Keratinocyte (primary cell): Measurements from ENCODE around the gene SYT1.

Experiments
- EZH2 ChIP-seq: IDR thresholded peaks from one replicate; pipeline ENCODE4 v1.6.1; 2012; ENCODE audit warnings: inconsistent platforms, mild to moderate bottlenecking, low read length, moderate library complexity
- TF ChIP-seq, protein P1 (sequence below), 3 experiments: IDR thresholded peaks in 1 of 3; conservative IDR thresholded peaks in 1 of 3; optimal IDR thresholded peaks in 1 of 3; 2 replicates in 2 of 3; 3 replicates in 1 of 3; pipeline versions ENCODE3 to v1.5.1; 2011; ENCODE audit warnings: low read length in 3 of 3, mild to moderate bottlenecking in 3 of 3, moderate library complexity in 2 of 3, control low read depth in 1 of 3, inconsistent platforms in 1 of 3; ENCODE audit not compliant: insufficient read depth in 2 of 3; ENCODE audit errors: extremely low read depth in 1 of 3

DNA sequence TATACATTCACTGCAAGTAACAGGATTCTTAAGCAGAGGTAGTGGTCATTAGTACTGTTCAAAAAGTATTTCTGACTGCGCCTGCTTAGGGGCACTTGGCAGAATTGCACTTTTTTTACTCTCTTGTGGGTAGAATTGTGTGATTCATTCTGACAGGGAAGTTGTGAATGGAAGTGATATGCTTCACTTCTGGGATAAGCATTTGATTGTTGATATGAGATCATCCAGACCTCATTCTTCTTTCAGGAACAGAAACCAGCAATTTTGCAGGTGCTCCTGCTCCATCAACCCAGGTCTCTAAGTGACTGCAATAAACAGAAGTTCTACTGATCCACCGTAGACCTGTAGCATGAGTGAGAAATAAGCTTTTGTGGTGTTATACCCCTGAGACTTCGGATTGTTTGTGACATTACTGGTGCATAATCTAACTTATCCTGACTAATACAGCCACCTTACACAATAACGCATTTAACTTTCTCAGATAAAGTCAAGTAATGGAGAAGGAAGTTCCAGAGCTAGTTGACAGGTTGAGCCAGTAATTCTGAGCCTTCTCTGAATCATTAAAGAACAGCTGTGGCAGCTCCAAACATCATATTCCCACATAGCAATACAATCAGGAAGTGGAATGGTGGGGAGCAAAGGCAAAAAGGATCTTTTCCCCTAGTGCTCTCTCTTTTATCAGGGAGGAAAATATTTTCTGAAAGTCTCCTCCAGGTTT is 387.9 kb downstream of the SYT1 start:
- TF ChIP-seq, protein P1, sequence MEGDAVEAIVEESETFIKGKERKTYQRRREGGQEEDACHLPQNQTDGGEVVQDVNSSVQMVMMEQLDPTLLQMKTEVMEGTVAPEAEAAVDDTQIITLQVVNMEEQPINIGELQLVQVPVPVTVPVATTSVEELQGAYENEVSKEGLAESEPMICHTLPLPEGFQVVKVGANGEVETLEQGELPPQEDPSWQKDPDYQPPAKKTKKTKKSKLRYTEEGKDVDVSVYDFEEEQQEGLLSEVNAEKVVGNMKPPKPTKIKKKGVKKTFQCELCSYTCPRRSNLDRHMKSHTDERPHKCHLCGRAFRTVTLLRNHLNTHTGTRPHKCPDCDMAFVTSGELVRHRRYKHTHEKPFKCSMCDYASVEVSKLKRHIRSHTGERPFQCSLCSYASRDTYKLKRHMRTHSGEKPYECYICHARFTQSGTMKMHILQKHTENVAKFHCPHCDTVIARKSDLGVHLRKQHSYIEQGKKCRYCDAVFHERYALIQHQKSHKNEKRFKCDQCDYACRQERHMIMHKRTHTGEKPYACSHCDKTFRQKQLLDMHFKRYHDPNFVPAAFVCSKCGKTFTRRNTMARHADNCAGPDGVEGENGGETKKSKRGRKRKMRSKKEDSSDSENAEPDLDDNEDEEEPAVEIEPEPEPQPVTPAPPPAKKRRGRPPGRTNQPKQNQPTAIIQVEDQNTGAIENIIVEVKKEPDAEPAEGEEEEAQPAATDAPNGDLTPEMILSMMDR (optimal IDR thresholded peaks at IDR 0.05 in 1 of 3, IDR thresholded peaks at IDR 0.05 in 1 of 3, conservative IDR thresholded peaks at IDR 0.05 in 1 of 3; ENCODE audit: extremely low read depth in 1 of 3, insufficient read depth in 2 of 3, low read length in 3 of 3): no peak
- no peak for TF ChIP-seq EZH2
